CD4-positive, alpha-beta T cell treated with Interferon alpha-2 for 1 hour (primary cell): Measurements from ENCODE around the gene GCNT1.
"Not testable (repeated sequence)": the region's sequence is repeated elsewhere in the genome, so short reads cannot be mapped to it uniquely, and the experiment has no call there.

ENCODE experiments used
- DNase-seq, 2 donors: peaks; one replicate each; pipeline ENCODE4 v3.0.0-alpha.2; 2020 to 2022

GCNT1 gene

DNA sequence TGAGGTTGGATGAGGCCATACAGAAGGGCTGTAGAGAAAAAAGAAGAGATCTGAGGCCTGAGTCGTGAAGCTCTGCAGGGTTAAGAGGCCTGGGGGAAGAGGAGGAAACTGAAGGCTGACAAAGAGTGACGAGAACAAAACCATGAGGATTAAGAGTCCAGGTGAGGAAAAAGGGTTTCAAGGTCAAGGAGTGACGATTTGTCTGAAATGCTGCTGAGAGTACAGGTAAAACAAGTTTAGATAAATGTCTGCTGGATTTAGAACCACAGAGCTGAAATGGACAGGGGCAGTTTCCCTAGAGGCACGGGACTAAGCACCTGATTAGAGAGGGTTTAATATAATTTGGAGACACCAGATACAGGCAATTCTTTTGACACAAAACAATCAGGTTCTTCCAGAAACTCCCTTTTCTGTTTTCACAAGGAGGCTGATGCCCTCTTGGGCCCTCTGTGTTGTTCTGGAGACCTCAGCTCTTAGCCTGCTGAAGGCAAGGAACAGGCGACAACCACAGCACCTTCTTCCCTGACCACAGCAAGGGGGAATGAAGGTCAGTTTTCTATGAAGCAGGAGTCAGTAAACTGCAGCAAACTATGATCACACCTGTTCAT is 14.6 kb upstream of the GCNT1 start:
- DNase-seq: no peak

DNA sequence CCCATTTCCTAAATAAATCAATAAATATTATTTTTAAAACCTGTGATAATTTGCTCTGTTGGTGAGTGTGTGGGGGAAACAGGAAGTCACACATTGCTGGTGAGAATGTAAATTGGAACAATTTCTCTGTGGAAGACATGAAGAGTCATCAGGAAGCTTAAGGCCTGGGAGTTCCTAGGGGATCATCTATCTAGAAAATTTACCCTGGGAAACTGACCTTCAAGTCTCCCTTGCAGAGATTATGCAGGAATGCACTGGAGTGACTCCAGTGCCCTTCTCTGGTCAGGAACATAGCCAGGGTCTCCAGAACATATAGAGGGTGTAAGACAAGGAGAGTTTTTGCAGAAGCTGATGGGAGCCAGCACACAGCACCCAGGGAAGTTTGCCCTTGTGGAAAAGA is 13.0 kb upstream of the GCNT1 start:
- no peak for DNase-seq

DNA sequence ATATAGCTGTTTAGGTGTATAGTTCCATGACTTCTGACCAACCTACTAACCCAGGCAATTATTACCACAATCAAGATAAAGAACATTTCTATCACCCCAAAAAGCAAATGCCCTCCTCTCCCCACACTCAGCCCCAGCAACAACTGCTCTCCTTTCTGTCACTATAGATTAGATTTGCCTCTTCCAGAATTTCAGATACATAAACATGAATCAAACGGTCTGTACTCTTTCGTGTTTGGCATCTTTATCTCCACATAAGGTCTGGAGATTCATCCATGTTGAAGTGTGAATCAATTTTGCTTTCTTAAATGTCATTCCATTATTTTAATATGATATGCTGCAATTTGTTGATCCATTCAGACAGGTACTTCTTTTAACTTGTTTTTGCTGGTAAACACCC is 10.5 kb upstream of the GCNT1 start:
- DNase-seq: no peak

DNA sequence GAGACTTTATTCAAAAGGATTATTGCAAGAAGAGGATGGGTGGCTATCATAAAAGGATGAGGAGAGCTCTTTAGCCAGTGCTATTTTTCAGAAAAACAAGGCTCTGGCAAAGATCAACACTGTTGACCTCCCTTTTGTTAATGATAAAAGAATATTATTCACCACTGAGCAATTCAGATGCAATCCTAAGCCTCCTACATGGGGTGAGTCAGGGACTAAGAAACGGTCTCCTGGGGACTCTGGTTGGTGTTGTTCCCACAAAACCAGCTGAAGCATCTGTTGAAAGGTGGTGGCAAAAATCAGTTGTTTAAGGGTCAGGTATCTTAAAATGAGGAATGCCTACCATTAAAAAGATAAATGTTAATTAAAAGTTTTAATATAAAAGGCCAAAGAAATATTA is 7.7 kb upstream of the GCNT1 start:
- DNase-seq: no peak

- no peak for DNase-seq
Observed at GRCh38 chr9:76452839-76453238, 6.1 kb upstream of the GCNT1 start.

DNA sequence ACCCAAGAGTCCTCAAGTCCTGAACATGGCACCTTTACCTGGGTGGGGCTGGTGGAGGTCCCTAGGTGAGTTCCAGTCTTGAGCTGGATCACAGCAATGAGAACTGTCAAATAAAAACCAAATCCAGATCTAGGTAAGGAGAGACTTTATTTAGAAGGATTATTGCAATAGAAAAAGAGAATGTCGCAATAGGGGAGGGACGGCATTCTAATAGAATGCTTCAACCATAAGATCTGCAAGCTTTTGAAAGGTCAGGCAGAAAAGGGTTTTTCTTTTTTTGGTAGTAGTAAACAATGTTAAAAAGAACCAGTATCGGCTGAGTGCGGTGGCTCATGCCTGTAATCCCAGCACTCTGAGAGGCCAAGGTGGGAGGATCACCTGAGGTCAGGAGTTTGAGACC is 5.2 kb upstream of the GCNT1 start:
- DNase-seq: no peak

- no peak for DNase-seq
Observed at GRCh38 chr9:76454311-76454710, 4.7 kb upstream of the GCNT1 start.

- peak; percentile 34 to 54 for DNase-seq
Observed at GRCh38 chr9:76456202-76456926, 2.6 kb upstream of the GCNT1 start.

- no peak for DNase-seq
Observed at GRCh38 chr9:76459694-76460635, 983 bp downstream of the GCNT1 start.

GRCh38 chr9:76462126-76462525 is 3.1 kb downstream of the GCNT1 start:
- DNase-seq: no peak

DNA sequence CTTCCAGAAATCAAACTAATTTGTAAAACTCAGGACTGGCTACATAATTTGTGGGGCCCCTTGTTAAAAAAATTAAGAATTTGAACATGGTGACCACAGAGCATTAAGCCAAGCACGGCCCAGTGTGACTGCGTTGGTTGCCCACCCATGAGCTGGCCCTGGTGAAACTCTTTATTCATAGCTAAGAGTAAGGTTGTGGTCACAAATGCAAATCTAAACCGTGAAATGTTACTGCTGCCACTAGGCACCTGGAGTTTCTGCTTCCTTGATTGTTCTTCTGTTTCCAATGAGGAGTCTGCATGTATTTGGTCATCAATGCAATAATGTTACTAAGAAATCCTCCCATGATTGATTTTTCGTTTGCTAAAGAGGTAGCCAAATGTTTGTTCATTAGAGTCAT is 4.2 kb downstream of the GCNT1 start:
- DNase-seq: no peak

DNA sequence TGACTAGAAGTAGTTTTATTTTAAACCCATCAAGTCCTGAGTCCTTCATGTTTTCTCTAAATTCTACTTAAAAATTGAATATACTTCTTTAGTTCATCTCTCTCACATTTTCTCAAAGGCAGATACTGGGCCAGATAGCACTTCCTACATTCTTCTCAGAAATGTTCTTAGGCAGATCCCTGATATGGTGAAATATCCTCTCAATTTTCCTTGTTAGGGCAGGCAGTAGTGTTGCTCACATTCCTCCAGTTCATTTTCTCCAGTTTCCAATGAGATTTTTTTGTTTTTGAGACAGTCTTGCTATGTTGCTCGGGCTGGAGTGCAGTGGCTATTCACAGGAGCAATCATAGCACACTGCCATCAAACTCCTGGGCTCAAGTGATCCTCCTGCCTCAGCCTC is 5.7 kb downstream of the GCNT1 start:
- DNase-seq: no peak

DNA sequence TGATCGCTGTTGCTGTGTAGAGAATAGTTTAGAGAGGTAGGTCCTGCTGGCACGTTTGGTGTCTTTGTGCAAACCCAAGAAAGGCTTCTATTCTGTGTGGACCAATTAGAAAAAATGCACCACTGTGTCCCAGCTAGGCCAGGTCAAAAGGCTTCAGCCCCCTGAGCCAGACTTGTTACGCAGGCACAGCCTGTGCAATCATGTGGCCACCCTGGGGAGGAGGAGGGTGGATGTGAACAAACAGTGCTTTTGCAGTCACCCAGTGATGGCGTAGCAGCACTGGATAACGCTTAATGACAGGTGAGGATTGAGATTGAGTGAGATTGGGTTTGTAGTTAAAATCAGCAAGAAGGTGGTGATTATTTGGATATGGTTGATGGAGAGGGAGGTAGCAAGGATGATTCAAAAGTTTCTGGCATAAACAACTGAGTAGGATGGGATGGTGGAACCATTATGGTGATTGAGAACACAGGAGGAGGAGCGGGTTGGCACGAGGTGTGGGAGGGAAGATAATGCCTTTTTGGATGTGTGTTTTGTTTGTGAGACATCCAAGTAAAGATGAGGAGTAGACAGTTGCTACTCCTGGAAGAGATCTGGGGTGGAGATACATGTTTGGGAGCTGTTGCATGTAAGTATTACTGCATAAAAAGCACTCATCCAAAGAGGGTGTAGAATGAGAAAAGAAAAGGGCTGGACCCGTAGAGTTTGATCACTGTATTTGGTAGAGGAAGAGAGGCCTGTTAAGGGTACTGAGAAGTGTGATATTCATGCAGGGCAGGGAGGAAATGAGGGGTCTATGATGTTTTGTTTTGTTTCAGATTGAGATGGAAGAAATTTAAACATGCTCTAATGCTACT is 6.7 kb downstream of the GCNT1 start:
- no peak for DNase-seq

DNA sequence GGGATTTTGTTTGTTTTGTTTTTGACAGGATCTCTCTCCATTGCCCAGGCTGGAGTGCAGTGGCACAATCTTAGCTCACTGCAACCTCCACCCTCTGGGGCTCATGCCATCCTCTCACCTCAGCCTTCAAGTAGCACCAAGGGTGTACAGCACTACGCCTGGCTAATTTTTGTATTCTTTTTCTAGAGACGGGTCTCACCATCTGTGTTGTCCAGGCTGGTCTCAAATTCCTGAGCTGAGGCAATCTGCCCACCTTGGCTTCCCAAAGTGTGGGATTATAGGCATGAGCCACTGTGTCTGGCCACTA is 7.3 kb downstream of the GCNT1 start:
- no peak for DNase-seq

GRCh38 chr9:76474419-76474818 is 15.4 kb downstream of the GCNT1 start:
- DNase-seq: no peak

DNA sequence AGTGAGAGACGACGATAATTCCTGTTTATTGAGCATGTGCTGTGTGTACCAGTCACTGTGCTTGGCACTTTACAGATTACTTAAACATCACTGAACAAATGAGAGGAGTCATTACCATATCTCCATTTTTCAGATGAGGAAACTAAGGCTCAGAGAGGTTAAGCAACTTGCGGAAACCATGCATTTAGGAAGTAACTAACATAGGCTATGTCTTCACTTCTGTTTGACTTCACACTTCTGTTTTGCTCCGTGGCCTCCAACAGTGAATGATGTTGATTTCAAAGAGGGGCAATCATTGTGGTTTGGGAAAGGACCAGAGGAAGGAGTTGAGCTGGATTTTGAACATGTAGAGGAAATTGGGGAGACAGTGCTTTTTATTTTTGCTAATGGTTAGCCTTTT is 16.7 kb downstream of the GCNT1 start:
- no peak for DNase-seq

- DNase-seq: not testable (repeated sequence)
Observed at GRCh38 chr9:76477818-76478217, 18.8 kb downstream of the GCNT1 start.

DNA sequence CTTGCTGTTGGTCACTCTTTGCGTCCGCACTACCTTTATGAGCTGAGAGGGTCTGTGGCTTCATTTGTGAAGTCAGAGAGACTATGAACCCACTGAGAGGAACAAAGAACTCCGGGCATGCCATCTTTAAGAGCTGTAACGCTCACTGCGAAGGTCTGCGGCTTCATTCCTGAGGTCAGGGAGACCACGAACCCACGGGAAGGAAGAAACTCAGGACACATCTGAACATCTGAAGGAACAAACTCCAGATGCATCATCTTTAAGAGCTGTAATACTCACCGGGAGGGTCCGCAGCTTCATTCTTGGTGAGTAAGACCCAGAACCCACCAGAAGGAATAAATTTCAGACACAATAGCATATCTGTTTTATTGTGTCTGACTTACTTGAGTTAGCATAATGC is 19.2 kb downstream of the GCNT1 start:
- DNase-seq: no peak

DNA sequence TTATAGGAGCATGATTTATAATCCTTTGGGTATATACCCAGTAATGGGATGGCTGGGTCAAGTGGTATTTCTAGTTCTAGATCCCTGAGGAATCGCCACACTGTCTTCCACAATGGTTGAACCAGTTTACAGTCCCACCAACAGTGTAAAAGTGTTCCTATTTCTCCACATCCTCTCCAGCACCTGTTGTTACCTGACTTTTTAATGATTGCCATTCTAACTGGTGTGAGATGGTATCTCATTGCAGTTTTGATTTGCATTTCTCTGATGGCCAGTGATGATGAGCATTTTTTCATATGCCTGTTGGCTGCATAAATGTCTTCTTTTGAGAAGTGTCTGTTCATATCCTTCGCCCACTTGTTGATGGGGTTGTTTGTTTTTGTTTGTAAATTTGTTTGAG is 20.4 kb downstream of the GCNT1 start:
- not testable (repeated sequence) for DNase-seq

- no peak for DNase-seq
Observed at GRCh38 chr9:76486151-76486550, 27.2 kb downstream of the GCNT1 start.

DNA sequence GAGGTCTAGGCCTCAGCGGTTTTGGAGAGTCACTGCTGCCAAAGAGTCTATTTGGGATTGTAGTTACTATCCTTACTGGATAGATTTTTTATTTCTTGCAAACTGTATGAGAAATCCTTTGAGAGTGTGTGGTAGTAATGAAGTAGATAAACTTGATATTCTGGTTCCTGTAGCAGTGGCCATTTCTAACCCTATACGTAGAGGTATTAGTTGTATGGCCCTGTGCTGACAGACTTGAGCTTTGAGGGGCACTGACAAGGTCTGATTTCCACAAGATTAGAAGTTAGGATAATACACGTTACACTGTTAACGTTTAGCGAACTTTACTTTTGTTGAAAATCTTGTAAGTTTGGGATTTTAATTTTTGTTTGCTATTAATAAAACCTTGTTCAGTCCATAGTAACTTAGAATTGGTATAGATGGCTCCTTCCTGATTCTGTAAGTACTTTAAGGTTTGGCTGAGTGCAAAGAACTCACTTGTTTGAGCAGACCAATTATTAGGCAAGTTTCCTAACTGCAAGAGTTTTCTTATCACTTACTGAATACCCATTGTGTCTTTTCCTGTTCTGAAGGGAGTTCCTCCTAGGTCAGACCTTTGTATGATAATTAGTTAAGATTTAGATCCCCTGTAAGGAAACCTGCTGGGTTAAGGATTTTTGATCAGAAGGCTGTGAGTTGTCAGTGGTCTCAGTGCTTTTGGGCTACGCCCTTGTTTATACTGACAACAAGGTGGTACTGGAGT is 31.4 kb downstream of the GCNT1 start:
- no peak for DNase-seq

GRCh38 chr9:76491056-76491455 is 32.1 kb downstream of the GCNT1 start:
- DNase-seq: not testable (repeated sequence)
